Stomach (tissue), 4 donors: ENCODE data around the gene DIP2A.

Experiments used
- CTCF ChIP-seq, 7 experiments: fragments of 450-650 bp in 4 of 7; fragments of 200-600 bp in 3 of 7; sonication (generic) in 3 of 7; IDR thresholded peaks; one replicate each; pipeline ENCODE4 v1.5.1; 2016 to 2019; ENCODE audit warnings: antibody characterized with exemption in 7 of 7, control low read depth in 2 of 7, mild to moderate bottlenecking in 1 of 7
- EP300 ChIP-seq: sonication (generic); formaldehyde crosslinking; IDR thresholded peaks from one replicate; pipeline ENCODE4 v1.6.1; 2017; ENCODE audit warnings: antibody characterized with exemption
- POLR2A ChIP-seq, 4 donors: fragments of 450-650 bp; IDR thresholded peaks; one replicate each; pipeline ENCODE4 v1.6.1; 2016; ENCODE audit warnings: antibody characterized with exemption in 4 of 4, control low read depth in 2 of 4, mild to moderate bottlenecking in 1 of 4, moderate library complexity in 1 of 4
- POLR2AphosphoS5 ChIP-seq, 3 donors: sonication (generic); formaldehyde crosslinking; IDR thresholded peaks; one replicate each; pipeline ENCODE4 v1.6.1; 2016; ENCODE audit warnings: antibody characterized with exemption in 3 of 3

- TF ChIP-seq EP300 (no peak), CTCF (IDR thresholded peaks at IDR 0.05) (no peak), POLR2A (IDR thresholded peaks at IDR 0.05) (no peak), POLR2AphosphoS5 (IDR thresholded peaks at IDR 0.05) (no peak)
These were observed 79.6 kb downstream of the DIP2A start for GRCh38 chr21:46538262-46538661.
